Subcutaneous abdominal adipose tissue (tissue), 5 donors: ENCODE results near the gene NELFE.

Experiments
- H3K27ac ChIP-seq: one replicate; pipeline ENCODE4 v1.7.0; 2013; ENCODE audit warnings: low read depth, mild to moderate bottlenecking, inconsistent platforms, low read length, moderate library complexity
- H3K27me3 ChIP-seq, 5 donors: one replicate each; pipeline ENCODE4 v1.7.0; 2013; ENCODE audit warnings: low read length in 5 of 5, inconsistent platforms in 1 of 5; ENCODE audit not compliant: control insufficient read depth in 5 of 5, insufficient read depth in 4 of 5
- H3K36me3 ChIP-seq, 5 donors: one replicate each; pipeline ENCODE4 v1.7.0; 2013; ENCODE audit warnings: low read length in 5 of 5; ENCODE audit not compliant: control insufficient read depth in 5 of 5, insufficient read depth in 5 of 5
- H3K4me1 ChIP-seq, 5 donors: one replicate each; pipeline ENCODE4 v1.7.0; 2013; ENCODE audit warnings: low read length in 5 of 5, mild to moderate bottlenecking in 3 of 5, moderate library complexity in 1 of 5; ENCODE audit not compliant: control insufficient read depth in 5 of 5, insufficient read depth in 5 of 5
- H3K4me3 ChIP-seq, 5 donors: one replicate each; pipeline ENCODE4 v1.7.0; 2013; ENCODE audit warnings: low read length in 5 of 5, low read depth in 1 of 5
- H3K9ac ChIP-seq, 5 donors: one replicate each; pipeline ENCODE4 v1.7.0; 2013; ENCODE audit warnings: low read length in 5 of 5, mild to moderate bottlenecking in 4 of 5, moderate library complexity in 3 of 5
- H3K9me3 ChIP-seq, 5 donors: one replicate each; pipeline ENCODE4 v1.7.0; 2013; ENCODE audit warnings: low read length in 5 of 5; ENCODE audit not compliant: control insufficient read depth in 5 of 5
- donor health status: healthy.
- donor health status: healthy.
- donor health status: healthy.
- donor health status: healthy.
- donor health status: healthy.

Gene NELFE

DNA sequence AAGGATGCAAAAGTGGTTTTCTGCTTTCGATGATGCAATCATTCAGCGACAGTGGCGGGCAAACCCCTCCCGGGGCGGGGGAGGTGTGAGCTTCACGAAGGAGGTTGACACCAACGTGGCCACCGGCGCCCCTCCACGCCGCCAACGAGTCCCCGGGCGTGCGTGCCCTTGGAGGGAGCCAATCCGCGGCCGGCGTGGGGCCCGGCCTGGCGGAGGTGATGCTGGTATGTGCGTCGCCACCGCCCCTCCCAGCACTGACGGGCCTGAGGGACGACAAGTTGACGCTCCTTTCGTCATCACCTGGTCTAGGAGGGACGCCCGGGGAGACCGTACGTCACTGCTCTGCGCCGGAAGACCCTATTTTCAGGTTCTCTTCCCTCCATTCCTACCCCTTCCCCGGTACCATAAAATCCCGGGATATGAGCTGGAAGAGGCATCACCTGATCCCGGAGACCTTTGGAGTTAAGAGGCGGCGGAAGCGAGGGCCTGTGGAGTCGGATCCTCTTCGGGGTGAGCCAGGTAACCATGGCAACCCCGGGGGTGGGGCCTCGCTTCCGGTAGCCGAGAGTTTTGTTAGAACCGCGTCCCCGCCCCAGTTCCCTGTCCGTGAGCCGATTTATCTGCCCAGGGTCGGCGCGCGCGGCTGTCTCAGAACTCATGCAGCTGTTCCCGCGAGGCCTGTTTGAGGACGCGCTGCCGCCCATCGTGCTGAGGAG, 13.4 kb upstream of the NELFE start, which contains the start of gene DXO:
TSS of gene DXO (minus strand) at position 146 of the 716 bp plus-strand sequence. CDS start 463 bp downstream, outside the sequence.
- H3K4me3 ChIP-seq = peak within 1 kb of the TSS; percentile 85 to 96 (median 92)
- peak within 1 kb of the TSS; percentile 77 to 92 (median 80) for H3K9ac ChIP-seq
- no peaks in the 10 kb centered on the region for H3K27me3 ChIP-seq
- H3K4me1 ChIP-seq = peaks cover 3 to 35% (median 27%) of the 10 kb centered on the region in 5 donors
- H3K9me3 ChIP-seq = no peaks in the 10 kb centered on the region
- H3K36me3 ChIP-seq = peaks cover 0 to 37% (median 34%) of the 10 kb centered on the region in 5 donors
- H3K27ac ChIP-seq = peak within 1 kb of the TSS; percentile 94

DNA sequence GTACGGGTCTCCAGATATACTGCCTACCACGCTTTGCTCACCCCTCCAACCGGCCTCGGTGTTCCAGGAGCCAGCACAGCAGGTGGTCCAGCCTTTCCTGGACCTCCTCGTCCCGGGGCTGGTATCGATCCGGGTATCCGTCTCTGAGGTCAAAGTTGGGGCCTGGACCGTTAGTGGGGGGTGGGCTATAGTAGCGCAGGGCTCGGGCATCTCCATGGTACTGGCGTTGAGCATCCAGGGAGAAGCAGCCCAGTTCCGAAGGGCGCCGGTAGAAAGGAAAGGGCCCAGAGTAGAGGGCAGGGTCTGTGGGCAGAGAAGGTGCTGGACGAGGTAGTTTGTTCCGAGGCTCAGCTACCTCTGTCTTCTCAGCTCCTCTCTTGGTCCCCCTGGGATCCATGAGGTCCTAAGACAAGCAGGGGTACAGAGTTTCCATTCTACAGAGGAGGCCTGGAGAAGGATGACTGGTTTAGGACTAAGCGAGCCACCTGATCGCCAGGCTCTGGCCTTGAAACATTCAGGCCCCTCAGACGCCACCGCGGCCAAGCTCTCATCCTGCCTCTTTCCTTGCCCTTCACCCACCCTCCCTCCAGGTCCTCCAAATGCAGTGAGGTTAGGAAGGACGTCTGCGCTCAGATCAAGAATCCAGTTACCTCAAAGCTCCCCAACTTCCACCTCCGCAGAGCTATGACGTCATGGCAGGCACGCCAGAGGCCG, 12.7 kb upstream of the NELFE start:
- Histone ChIP-seq H3K4me3 (peak overlapping the region; percentile 85 to 93 (median 89)), H3K9ac (peak overlapping the region; percentile 77 to 92 (median 80)), H3K27me3 (no peaks in the 10 kb centered on the region), H3K4me1 (peaks cover 3 to 35% (median 27%) of the 10 kb centered on the region in 5 donors), H3K27ac (peak overlapping the region; percentile 94), H3K36me3 (peaks cover 0 to 44% (median 41%) of the 10 kb centered on the region in 5 donors), H3K9me3 (no peaks in the 10 kb centered on the region)

DNA sequence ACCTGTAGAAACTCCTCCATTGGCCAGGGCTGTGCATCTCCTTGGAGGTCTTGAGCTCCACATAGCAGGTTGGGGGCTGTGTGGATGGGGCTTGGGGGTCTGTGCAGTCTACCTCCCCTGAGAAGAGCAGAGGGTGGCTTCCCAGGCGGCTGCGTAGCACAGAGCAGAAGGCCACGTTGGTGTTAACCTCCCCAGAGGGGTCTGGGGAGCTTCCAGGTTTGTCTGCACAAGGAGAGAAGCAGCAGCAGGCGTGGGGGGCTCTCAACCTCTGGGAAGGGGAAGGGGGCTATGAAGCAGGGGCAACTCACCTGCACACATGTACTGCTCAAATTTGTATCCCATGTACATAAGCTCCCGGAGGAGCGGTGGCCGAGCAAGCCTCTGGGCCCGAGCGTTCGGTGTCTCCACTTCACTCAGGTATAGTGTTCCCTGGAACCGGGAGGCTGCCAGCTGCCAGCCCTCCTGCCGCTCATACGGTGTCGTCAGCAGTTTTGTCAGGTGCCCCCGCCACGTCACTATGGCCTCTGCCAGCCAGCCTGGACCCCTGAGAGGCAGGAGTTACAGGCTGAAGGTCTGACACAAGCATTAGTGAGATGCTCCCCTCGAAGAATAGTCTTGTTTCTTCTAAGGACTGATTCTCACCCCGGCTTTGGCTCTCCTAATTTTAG, 12.0 kb upstream of the NELFE start:
- H3K4me3 ChIP-seq = peak overlapping the region in 4 of 5 donors; percentile 85 to 93 (median 90)
- H3K9ac ChIP-seq = peak overlapping the region; percentile 77 to 92 (median 80)
- H3K27me3 ChIP-seq = no peaks in the 10 kb centered on the region
- peaks cover 0 to 51% (median 48%) of the 10 kb centered on the region in 5 donors for H3K36me3 ChIP-seq
- no peaks in the 10 kb centered on the region for H3K9me3 ChIP-seq
- peaks cover 3 to 35% (median 27%) of the 10 kb centered on the region in 5 donors for H3K4me1 ChIP-seq
- peak overlapping the region; percentile 94 for H3K27ac ChIP-seq

DNA sequence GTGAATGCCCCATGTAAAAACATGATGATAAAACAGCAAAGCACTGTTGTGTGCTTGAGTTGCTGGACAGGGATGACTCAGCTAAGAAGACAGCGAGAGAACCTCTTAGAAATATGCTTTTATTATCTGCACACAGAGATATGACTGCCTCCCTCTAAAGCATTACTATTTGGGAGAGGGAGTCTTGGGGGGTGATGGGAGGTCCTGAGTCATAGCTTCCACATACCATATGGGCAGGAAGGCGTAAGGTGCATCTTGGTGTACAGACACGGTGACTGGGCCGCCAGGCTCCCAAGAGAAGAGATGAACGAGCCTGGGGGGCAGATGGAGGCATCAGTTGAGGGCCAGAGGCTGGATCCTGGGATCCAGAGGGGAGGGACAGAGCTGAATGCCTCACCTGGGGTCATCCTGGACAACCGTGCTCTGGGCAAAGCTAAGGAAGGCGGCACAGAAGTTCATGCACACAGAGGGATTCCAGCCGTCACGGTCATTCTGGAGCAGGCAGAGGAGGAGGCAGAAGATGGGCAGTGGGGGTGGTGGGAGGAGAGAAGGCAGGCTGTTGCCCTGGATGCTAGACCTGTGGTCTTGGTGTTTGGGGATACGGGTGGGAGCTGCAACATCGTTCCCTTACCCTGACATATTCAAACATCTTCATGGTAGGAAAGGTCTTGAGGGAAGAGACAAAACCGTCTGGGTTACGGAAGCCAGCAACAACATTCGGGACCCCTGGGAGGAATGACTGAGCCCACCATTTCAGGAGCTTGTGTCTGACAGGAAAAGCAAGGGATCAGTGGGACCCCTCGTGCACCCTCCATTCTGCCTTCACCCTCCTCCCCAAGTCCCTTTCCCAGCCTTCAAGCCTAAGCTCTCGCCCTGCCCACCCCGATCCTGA, 11.2 kb upstream of the NELFE start:
- Histone ChIP-seq H3K4me1 (peaks cover 3 to 35% (median 27%) of the 10 kb centered on the region in 5 donors), H3K9ac (peak overlapping the region in 1 of 5 donors; percentile 78), H3K9me3 (no peaks in the 10 kb centered on the region), H3K36me3 (peaks cover 0 to 59% (median 55%) of the 10 kb centered on the region in 5 donors), H3K4me3 (peak overlapping the region in 1 of 5 donors; percentile 85), H3K27ac (peak overlapping the region; percentile 94), H3K27me3 (no peaks in the 10 kb centered on the region)

DNA sequence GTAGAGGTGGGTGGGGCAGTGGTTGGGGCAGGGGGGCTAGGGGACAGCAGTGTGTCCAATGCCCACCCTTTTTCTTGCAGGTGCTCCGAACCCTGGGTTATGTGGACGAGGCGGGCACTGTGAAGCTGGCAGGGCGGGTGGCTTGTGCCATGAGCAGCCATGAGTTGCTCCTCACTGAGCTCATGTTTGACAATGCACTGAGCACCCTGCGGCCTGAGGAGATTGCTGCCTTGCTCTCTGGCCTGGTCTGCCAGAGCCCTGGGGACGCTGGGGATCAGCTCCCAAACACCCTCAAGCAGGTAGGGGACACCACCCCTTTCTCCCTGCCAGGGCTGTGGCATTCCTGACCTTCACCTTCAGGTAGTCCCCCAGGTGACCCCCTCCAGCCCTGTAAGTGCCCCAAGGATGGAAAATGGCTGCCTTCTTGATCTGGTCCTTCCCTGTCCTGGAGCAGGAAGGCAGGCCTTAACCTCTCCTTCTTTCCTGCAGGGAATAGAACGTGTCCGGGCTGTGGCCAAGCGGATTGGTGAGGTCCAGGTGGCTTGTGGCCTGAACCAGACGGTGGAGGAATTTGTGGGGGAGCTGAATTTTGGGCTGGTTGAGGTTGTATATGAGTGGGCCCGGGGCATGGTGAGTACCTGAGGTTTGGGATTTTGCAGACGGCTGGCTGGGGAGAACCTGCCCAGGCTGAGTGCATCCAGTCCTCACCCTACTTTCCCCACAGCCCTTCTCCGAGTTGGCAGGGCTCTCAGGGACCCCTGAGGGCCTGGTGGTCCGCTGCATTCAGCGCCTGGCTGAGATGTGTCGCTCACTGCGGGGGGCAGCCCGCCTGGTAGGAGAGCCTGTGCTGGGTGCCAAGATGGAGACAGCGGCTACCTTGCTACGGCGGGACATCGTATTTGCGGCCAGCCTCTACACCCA, 10.3 kb upstream of the NELFE start:
- Histone ChIP-seq H3K36me3 (peaks cover 0 to 68% (median 62%) of the 10 kb centered on the region in 5 donors), H3K9ac (no peak overlapping the region)

DNA sequence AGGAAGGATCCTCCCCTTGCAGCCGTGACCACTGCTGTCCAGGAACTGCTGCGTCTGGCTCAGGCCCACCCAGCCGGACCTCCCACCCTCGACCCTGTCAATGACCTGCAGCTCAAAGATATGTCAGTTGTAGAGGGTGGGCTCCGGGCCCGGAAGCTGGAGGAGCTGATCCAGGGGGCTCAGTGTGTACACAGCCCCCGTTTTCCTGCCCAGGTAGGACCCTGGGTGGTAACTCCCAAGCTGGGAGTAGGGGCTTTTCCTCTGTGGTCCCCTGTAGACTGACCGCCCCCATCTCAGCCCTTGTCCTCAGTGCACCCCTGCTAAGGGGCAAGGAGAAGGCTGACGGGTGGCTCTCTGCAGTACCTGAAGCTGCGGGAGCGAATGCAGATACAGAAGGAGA, 9.6 kb upstream of the NELFE start:
- Histone ChIP-seq H3K27me3 (no peaks in the 10 kb centered on the region), H3K9me3 (no peaks in the 10 kb centered on the region), H3K9ac (no peak overlapping the region), H3K4me1 (peaks cover 3 to 33% (median 25%) of the 10 kb centered on the region in 5 donors), H3K27ac (no peak overlapping the region), H3K4me3 (no peak overlapping the region), H3K36me3 (peaks cover 0 to 75% (median 69%) of the 10 kb centered on the region in 5 donors)

More for the DNA sequence above, 10.3 kb upstream of the NELFE start:
- peaks cover 3 to 35% (median 27%) of the 10 kb centered on the region in 5 donors for H3K4me1 ChIP-seq
- H3K27me3 ChIP-seq = no peaks in the 10 kb centered on the region
- no peak overlapping the region for H3K4me3 ChIP-seq
- no peaks in the 10 kb centered on the region for H3K9me3 ChIP-seq
- no peak overlapping the region for H3K27ac ChIP-seq

DNA sequence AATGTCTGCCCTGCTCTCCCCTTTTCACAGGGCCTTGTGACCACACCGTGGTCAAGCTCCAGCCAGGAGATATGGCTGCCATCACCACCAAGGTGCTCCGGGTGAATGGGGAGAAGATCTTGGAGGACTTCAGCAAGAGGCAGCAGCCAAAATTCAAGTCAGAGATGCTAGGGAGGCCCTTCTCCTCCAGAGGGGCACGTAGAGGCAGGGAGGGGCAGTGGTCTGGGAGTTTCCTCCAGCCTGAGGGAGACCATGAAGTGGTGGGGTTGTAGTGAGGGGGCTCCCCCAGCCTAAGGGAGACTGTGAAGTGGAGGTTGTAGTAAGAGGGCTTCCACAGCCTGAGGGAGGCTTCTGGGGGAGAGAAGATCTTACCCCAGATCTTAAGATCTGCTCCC, 9.2 kb upstream of the NELFE start:
- H3K36me3 ChIP-seq = peaks cover 0 to 79% (median 73%) of the 10 kb centered on the region in 5 donors
- no peaks in the 10 kb centered on the region for H3K9me3 ChIP-seq
- H3K27me3 ChIP-seq = no peaks in the 10 kb centered on the region
- no peak overlapping the region for H3K4me3 ChIP-seq
- H3K27ac ChIP-seq = no peak overlapping the region
- no peak overlapping the region for H3K9ac ChIP-seq
- H3K4me1 ChIP-seq = peaks cover 1 to 29% (median 21%) of the 10 kb centered on the region in 5 donors

DNA sequence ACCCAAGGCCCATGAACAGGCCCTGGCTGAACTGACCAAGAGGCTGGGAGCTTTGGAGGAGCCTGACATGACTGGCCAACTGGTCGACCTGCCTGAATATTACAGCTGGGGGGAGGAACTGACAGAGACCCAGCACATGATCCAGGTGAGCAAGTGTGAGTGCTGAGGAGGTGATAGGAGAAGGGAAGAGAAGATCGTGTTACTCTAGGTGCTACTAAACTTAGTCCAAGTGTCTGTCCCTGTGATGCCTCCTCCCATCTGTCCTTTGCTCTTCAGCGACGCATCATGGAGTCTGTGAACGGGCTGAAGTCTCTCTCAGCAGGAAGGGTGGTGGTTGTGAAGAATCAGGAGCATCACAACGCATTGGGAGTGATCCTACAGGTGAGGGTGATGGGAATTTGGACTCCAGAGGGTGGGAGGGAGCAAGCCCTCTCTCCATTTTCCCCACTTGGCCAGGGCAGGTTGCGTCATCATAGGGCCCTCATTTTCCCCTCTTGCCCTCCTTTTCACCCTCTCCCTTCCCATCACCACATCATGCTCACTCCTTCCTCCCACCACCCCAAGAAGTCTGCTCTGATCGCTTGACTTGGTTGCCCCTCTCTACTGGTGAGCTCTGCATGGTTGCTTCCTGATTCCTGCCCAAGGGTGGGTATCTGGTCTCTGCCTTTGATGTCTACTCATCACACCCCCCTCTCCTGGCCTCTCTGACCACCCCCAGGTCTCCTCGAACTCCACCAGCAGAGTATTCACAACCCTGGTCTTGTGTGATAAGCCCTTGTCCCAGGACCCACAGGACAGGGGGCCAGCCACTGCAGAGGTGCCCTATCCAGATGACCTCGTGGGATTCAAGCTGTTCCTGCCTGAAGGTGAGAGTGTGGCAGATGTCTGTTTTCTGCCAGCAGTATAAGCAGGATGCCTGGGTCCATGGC, 8.5 kb upstream of the NELFE start:
- Histone ChIP-seq H3K9me3 (no peaks in the 10 kb centered on the region), H3K36me3 (peaks cover 0 to 85% (median 79%) of the 10 kb centered on the region in 5 donors), H3K4me3 (no peak overlapping the region), H3K27me3 (no peaks in the 10 kb centered on the region), H3K4me1 (peaks cover 0 to 23% (median 16%) of the 10 kb centered on the region in 5 donors), H3K27ac (no peak overlapping the region), H3K9ac (no peak overlapping the region)
